ENCODE measurements around the gene ACTN3.

GRCh38 chr11:66539170-66539869 lies 7.4 kb upstream of the ACTN3 start:
- TF ChIP-seq POLR2A (IDR thresholded peaks at IDR 0.05) (no peak), CTCF (IDR thresholded peaks at IDR 0.05) (no peak), EP300 (IDR thresholded peaks at IDR 0.05) (no peak)

Data from tibial nerve (tissue), 4 donors.